Peyer's patch (tissue), 4 donors: Measurements from ENCODE around the gene TMEM45A.

Experiments
- CTCF ChIP-seq, 6 experiments: fragments of 450-650 bp in 4 of 6; fragments of 200-600 bp in 2 of 6; sonication (generic) in 1 of 6; IDR thresholded peaks; one replicate each; pipeline ENCODE4 v1.5.1; 2017 to 2019; ENCODE audit warnings: antibody characterized with exemption in 6 of 6, mild to moderate bottlenecking in 3 of 6, moderate library complexity in 1 of 6
- POLR2A ChIP-seq, 2 donors: fragments of 450-650 bp; IDR thresholded peaks; one replicate each; pipeline ENCODE4 v1.5.1; 2017; ENCODE audit warnings: antibody characterized with exemption in 2 of 2, mild to moderate bottlenecking in 2 of 2, moderate library complexity in 2 of 2

- TF ChIP-seq CTCF (IDR thresholded peaks at IDR 0.05) (no peak), POLR2A (IDR thresholded peaks at IDR 0.05) (no peak)
Measured at GRCh38 chr3:100590840-100591147, 98.4 kb downstream of the TMEM45A start.
